ENCODE results near the gene FBXO46. TPM values are rescaled to one million over a fixed set of nuclear protein-coding genes. Genes with fewer than 3 reads are reported as not detected.
"Not testable (repeated sequence)": the region's sequence is repeated elsewhere in the genome, so short reads cannot be mapped to it uniquely, and the experiment has no call there.

The FBXO46 gene
- total RNA-seq, 2 experiments from 2014 or later, result 17.2 to 17.5 TPM

DNA sequence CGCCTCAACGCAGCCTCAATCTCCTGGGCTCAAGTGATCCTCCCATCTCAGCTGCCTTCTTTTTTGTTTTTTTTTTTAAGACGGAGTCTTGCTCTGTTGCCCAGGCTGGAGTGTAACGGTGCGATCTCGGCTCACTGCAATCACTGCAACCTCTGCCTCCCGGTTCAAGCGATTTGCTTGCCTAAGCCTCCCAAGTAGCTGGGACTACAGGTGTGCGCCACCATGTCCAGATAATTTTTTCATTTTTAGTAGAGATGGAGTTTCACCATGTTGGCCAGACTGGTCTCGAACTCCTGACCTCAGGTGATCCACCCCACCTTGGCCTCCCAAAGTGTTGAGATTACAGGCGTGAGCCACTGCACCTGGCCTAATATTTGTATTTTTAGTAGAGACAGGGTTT, 10.6 kb downstream of the FBXO46 start:
- POLR2A ChIA-PET, result not testable (repeated sequence)

DNA sequence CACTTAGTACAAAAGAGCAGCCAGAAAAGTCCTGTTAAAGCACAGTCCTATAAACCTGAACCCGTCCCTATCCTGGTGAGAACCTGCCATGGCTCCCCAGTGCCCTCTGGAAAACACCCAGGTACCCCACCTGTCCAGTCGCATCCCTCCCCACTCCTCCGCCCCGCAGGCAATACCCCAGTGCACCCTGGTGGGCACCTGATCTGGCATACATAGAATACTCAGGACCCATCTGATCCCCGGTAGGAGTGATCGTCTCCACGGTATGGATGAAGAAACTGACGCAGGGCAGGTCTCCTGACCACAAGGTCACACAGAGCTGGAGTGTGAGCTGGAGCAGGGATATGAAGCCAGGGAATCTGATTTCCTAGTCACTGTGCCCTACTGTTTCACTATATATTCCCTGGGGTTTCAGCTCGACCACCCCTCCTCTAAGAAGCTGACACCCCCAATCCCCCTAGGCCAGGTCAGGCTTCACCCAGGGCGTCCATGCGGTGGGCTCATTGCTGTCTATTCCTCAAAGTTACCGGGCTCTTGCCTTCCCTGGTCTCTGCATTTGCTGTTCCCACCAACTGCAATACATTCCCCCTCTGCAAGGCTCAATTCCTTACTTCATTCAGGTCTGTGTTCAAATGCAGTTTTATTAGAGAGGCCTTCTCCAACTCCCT, 12.6 kb downstream of the FBXO46 start:
- Mint-ChIP-seq H3K9me3 (no peaks in the 10 kb centered on the region), H3K36me3 (ENCODE audit: low read depth) (peaks cover 27% of the 10 kb centered on the region), H3K4me3 (peak overlapping the region; percentile 90), H3K27me3 (no peaks in the 10 kb centered on the region), H3K4me1 (ENCODE audit: low read depth) (peaks cover 42% of the 10 kb centered on the region), H3K27ac (peak overlapping the region; percentile 89)
- no peaks in the 10 kb centered on the region for H3K9me3 ChIP-seq (ENCODE audit: control insufficient read depth in 1 of 2, insufficient read depth in 1 of 2, low read length in 2 of 2)
- H3K4me1 ChIP-seq (ENCODE audit: insufficient read depth, low read length), result peaks cover 28% of the 10 kb centered on the region
- TF ChIP-seq, protein P1, sequence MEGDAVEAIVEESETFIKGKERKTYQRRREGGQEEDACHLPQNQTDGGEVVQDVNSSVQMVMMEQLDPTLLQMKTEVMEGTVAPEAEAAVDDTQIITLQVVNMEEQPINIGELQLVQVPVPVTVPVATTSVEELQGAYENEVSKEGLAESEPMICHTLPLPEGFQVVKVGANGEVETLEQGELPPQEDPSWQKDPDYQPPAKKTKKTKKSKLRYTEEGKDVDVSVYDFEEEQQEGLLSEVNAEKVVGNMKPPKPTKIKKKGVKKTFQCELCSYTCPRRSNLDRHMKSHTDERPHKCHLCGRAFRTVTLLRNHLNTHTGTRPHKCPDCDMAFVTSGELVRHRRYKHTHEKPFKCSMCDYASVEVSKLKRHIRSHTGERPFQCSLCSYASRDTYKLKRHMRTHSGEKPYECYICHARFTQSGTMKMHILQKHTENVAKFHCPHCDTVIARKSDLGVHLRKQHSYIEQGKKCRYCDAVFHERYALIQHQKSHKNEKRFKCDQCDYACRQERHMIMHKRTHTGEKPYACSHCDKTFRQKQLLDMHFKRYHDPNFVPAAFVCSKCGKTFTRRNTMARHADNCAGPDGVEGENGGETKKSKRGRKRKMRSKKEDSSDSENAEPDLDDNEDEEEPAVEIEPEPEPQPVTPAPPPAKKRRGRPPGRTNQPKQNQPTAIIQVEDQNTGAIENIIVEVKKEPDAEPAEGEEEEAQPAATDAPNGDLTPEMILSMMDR (IDR thresholded peaks at IDR 0.05), result no peak
- peak overlapping the region; percentile 78 for H3K4me3 ChIP-seq (ENCODE audit: low read length)
- CTCF ChIA-PET, result interaction anchor here (1.1 to 3.9 kb wide), 4 partner anchors 12 to 239 kb away, joined by 5 to 22 read pairs (median 10); partner anchors contain the start of genes FBXO46 and QPCTL
- POLR2A ChIA-PET, result interaction anchor here (0.7 to 4.0 kb wide), 12 partner anchors 9 to 539 kb away, joined by 3 to 56 read pairs (median 6); partner anchors contain the start of genes BLOC1S3, FBXO46, FOSB and OPA3
- DNase-seq (no peak), ATAC-seq (ENCODE audit: poor library complexity) (no peak)
- H3K36me3 ChIP-seq (ENCODE audit: insufficient read depth, low read length), result peaks cover 26% of the 10 kb centered on the region
- intact Hi-C loops (cut with DNase I, micrococcal nuclease), result loop anchor here (1.0 to 5.0 kb wide), 8 partner anchors 12 to 629 kb away; partner anchors contain the start of genes FBXO46 (in 2 of the 2), QPCTL (in 2 of the 2), CCDC61 (in 1 of the 2) and FOXA3 (in 1 of the 2)
- H3K27ac ChIP-seq (ENCODE audit: low read depth in 1 of 2, low read length in 2 of 2), result peak overlapping the region; percentile 80 to 96
- H3K27me3 ChIP-seq (ENCODE audit: control insufficient read depth in 1 of 2, insufficient read depth in 2 of 2, low read length in 2 of 2), result no peaks in the 10 kb centered on the region

More for the DNA sequence above, 10.6 kb downstream of the FBXO46 start:
- H3K27me3 ChIP-seq (ENCODE audit: control insufficient read depth in 1 of 2, insufficient read depth in 2 of 2, low read length in 2 of 2); ATAC-seq (ENCODE audit: poor library complexity); H3K9me3 Mint-ChIP-seq; H3K4me3 ChIP-seq (ENCODE audit: low read length); H3K9me3 ChIP-seq (ENCODE audit: control insufficient read depth in 1 of 2, insufficient read depth in 1 of 2, low read length in 2 of 2); intact Hi-C loops (cut with DNase I, micrococcal nuclease); H3K27me3 Mint-ChIP-seq; DNase-seq; H3K4me3 Mint-ChIP-seq; H3K27ac ChIP-seq (ENCODE audit: low read depth in 1 of 2, low read length in 2 of 2): not testable (repeated sequence)
- Mint-ChIP-seq H3K4me1 (ENCODE audit: low read depth) (peaks cover 45% of the 10 kb centered on the region), H3K27ac (peak overlapping the region; percentile 43), H3K36me3 (ENCODE audit: low read depth) (peaks cover 33% of the 10 kb centered on the region)
- CTCF ChIA-PET, result interaction anchor here (0.8 to 1.5 kb wide), 3 partner anchors 11 to 50 kb away, joined by 3 read pairs; partner anchors contain the start of gene FBXO46
- Histone ChIP-seq H3K4me1 (ENCODE audit: insufficient read depth, low read length) (peaks cover 27% of the 10 kb centered on the region), H3K36me3 (ENCODE audit: insufficient read depth, low read length) (peaks cover 29% of the 10 kb centered on the region)

DNA sequence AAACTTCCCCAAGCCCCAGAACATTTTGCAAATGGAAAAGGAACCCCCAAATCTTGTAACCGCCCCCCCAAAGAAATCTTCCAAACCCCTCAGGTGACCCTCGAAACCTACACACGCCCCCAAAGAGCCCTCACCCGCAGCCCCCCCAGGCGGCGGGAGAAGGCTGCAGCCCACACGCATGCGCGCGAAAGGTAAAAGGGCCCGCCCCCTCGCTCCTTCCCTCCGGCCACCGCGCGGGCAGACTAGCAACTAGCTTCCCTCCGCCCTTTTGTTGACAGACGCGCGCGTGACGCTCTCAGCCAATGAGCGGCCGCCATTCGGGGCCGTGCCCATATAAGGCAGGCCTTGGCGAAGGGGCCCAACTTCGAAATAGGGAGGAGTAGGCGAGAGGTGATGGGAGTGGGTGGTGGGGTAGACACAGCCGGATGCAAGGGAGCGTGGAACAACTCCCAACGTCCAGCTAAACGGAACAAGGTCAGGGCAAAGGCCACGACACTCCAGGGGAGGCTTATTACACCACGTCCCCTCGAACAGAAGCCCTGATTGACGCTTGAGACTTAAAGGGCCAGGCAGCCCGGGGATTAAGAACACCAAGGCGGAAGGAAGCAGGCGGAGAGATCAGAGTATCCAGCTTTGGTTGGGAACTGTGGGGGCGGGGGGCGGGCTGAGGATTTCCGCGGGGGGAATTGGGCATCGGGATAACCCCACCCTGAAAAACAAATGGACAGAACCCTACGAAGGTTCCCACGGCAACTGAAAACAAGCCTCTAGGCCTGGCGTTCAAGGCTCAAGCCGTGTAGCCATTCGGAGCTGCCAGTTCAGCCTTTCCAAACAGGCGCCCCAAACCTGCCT, 13.3 kb downstream of the FBXO46 start:
- Histone ChIP-seq H3K4me3 (ENCODE audit: low read length) (peak overlapping the region; percentile 78), H3K27ac (ENCODE audit: low read depth in 1 of 2, low read length in 2 of 2) (peak overlapping the region; percentile 80 to 96), H3K4me1 (ENCODE audit: insufficient read depth, low read length) (peaks cover 28% of the 10 kb centered on the region), H3K36me3 (ENCODE audit: insufficient read depth, low read length) (peaks cover 29% of the 10 kb centered on the region), H3K9me3 (ENCODE audit: control insufficient read depth in 1 of 2, insufficient read depth in 1 of 2, low read length in 2 of 2) (no peaks in the 10 kb centered on the region), H3K27me3 (ENCODE audit: control insufficient read depth in 1 of 2, insufficient read depth in 2 of 2, low read length in 2 of 2) (no peaks in the 10 kb centered on the region)
- peaks cover 27% of the 10 kb centered on the region for H3K36me3 Mint-ChIP-seq (ENCODE audit: low read depth)
- ATAC-seq (ENCODE audit: poor library complexity) (peak; percentile 95), DNase-seq (peak; percentile 92 to 99 (median 96))
- ChIA-PET POLR2A (interaction anchor here (0.6 to 4.0 kb wide), 26 partner anchors 8 to 539 kb away, joined by 3 to 56 read pairs (median 4); partner anchors contain the start of genes BLOC1S3, DMWD, FBXO46 and FOSB), CTCF (interaction anchor here (0.6 to 3.9 kb wide), 7 partner anchors 10 to 238 kb away, joined by 3 to 22 read pairs (median 5); partner anchors contain the start of genes FBXO46 and QPCTL)
- peaks cover 42% of the 10 kb centered on the region for H3K4me1 Mint-ChIP-seq (ENCODE audit: low read depth)
- H3K4me3 Mint-ChIP-seq, result peak overlapping the region; percentile 90
- no peaks in the 10 kb centered on the region for H3K27me3 Mint-ChIP-seq
- H3K9me3 Mint-ChIP-seq, result no peaks in the 10 kb centered on the region
- H3K27ac Mint-ChIP-seq, result peak overlapping the region; percentile 89
- intact Hi-C loops (cut with DNase I, micrococcal nuclease), result loop anchor here (1.0 to 5.0 kb wide), 8 partner anchors 13 to 630 kb away; partner anchors contain the start of genes FBXO46 (in 2 of the 2), QPCTL (in 2 of the 2), CCDC61 (in 1 of the 2) and FOXA3 (in 1 of the 2)
- TF ChIP-seq, protein P1 (IDR thresholded peaks at IDR 0.05), result no peak

All from CD4-positive, alpha-beta T cell (primary cell).